Fibroblast of skin of right quadriceps (primary cell): ENCODE measurements around the gene TUBB3.
"Not testable (repeated sequence)": the region's sequence is repeated elsewhere in the genome, so short reads cannot be mapped to it uniquely, and the experiment has no call there.

Experiments
- DNase-seq: peaks from one replicate; pipeline ENCODE4 v3.0.0-alpha.2; 2013

TUBB3 gene

GRCh38 chr16:89903908-89904515 is 19.1 kb upstream of the TUBB3 start:
- no peak for DNase-seq

- no peak for DNase-seq
Measured at GRCh38 chr16:89904606-89905510, 18.3 kb upstream of the TUBB3 start.

- DNase-seq = no peak
Measured at GRCh38 chr16:89905511-89906139, 17.5 kb upstream of the TUBB3 start.

- DNase-seq = no peak
Measured at GRCh38 chr16:89906140-89907025, 16.8 kb upstream of the TUBB3 start.

- no peak for DNase-seq
Measured at GRCh38 chr16:89907055-89907814, 15.9 kb upstream of the TUBB3 start.

GRCh38 chr16:89908236-89908635 is 14.9 kb upstream of the TUBB3 start:
- DNase-seq = no peak

- peak; percentile 68 for DNase-seq
Measured at GRCh38 chr16:89909777-89910716, 13.1 kb upstream of the TUBB3 start.

GRCh38 chr16:89910717-89911354 is 12.3 kb upstream of the TUBB3 start:
- no peak for DNase-seq

GRCh38 chr16:89911375-89911774 is 11.8 kb upstream of the TUBB3 start:
- no peak for DNase-seq

GRCh38 chr16:89912143-89912542 is 11.0 kb upstream of the TUBB3 start:
- DNase-seq = no peak

GRCh38 chr16:89912627-89913026 is 10.5 kb upstream of the TUBB3 start:
- DNase-seq = no peak

GRCh38 chr16:89913408-89914387 is 9.4 kb upstream of the TUBB3 start:
- DNase-seq = no peak

GRCh38 chr16:89914642-89915285 is 8.4 kb upstream of the TUBB3 start:
- not testable (repeated sequence) for DNase-seq

- DNase-seq = no peak
Measured at GRCh38 chr16:89915303-89916232, 7.6 kb upstream of the TUBB3 start.

- DNase-seq = peak; percentile 72
Measured at GRCh38 chr16:89917773-89918452, 5.2 kb upstream of the TUBB3 start.

- peak; percentile 57 for DNase-seq
Measured at GRCh38 chr16:89918453-89919347, 4.4 kb upstream of the TUBB3 start, which contains the start of gene MC1R. Gene MC1R, plus strand, starts transcription at chr16:89918862. Its CDS starts 397 bp downstream, at chr16:89919259.
